Measurements from ENCODE around the gene RFC2.
"Not testable (repeated sequence)": the region's sequence is repeated elsewhere in the genome, so short reads cannot be mapped to it uniquely, and the experiment has no call there.

Gene RFC2

GRCh38 chr7:74283858-74284447, 29.8 kb upstream of the RFC2 start:
- DNase-seq (ENCODE audit: low read depth in 2 of 2, low spot score in 1 of 2): no peak

DNA sequence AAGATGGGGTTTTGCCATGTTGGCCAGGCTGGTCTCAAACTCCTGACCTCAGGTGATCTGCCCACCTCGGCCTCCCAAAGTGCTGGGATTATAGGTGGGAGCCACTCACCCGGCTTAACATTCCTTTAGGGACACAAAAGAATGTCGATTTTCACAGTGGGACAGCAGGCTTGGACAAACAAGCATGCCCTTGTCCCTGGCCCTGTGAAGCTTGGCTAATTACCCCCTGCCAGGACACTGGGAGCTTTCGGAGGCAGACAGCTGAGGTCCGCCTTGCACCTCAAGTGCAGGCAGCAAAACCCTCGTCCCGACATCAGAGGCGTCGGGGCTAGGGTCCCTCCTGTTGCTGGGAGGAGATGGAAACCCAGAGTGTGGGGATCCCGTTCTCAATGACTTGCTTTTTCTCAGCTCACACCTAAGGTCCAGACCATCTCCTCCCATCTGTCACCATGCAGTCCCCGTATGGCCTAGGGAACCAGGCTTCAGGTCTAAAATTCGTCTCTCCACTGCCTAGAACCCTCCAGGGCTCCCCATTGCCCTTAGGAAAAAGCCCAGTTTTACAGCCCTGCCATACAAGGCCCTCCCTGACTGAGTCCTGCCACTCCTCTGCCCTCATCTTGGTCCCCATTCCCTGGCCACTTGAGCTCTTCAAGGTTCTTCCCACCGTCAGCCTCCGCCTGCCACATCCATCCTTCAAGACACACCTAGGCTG, 28.7 kb upstream of the RFC2 start:
- no peak for DNase-seq (ENCODE audit: low read depth in 2 of 2, low spot score in 1 of 2)

DNA sequence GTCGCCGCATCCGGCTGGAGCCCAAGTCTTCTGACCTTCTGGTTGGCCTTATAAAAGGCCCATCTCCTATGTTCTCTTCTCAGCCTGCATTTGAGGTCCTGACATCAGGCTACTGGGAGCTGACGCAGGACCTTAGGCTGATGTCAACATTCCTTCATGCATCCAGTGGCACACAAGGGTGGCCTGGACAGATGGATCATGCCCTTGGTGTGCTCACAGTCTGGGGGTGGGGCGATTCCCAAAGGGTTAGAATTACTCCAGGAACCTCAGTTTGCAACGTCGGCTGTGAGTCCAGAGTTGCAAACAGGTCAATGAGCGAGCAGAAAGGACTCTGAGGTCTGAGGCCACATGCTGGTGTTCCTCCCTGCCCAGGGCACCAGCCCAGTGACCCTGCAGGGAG, 26.8 kb upstream of the RFC2 start:
- DNase-seq (ENCODE audit: low read depth in 2 of 2, low spot score in 1 of 2): no peak

DNA sequence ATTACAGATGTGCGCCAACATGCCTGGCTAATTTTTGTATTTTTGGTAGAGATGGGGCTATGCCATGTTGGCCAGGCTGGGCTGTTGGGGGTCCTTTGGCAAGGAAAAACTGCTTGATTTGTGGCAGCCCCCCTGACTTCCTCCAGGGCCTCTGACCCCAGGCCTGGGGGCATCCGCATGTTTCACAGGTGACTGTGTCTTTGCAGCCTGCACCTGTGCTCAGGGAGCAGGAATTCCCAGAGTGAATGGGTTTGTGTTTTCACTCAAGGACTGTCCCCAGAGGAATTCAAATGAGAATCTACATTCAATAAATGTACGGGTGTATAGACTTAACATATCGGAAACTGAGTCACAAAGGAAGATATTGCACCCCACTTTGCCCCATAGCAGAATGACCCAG, 23.4 kb upstream of the RFC2 start:
- DNase-seq (ENCODE audit: low read depth in 2 of 2, low spot score in 1 of 2): no peak

- no peak for DNase-seq (ENCODE audit: low read depth in 2 of 2, low spot score in 1 of 2)
These were observed 21.2 kb upstream of the RFC2 start for GRCh38 chr7:74275401-74275881.

DNA sequence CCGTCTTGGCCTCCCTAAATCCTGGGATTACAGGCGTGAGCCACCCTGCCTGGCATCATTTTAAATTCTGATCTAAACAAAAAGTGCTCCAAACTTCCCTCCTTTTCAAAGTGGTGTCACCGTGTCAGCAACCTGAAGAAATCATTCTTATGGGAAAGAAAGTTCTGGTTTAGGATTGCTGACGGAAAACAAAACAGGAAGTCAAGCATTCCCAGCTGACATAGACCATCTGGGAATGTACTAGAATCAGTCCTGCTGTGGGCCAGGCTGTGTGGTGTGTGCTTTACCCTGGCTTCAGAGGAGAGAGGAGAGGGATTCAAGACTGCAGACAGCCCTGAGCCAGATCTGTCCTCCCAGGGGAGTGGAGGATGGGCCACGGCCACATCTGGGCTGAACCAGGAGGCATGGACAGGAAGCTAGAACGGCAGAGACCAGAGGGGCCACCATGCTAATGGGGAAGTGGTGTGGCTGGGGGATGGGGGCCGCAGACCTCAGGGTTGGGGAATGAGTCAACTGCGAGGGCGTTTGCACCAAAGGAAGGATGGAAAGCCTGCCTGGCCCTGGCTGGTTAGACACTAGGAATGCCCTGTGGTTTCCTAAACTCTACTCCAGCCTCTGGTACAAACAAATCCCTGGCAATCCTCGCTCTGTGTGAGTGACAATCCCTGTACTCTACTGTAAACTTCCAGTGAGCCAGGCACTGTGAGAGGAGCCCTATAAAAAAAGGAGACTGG, 18.3 kb upstream of the RFC2 start:
- DNase-seq (ENCODE audit: low read depth in 2 of 2, low spot score in 1 of 2): no peak

GRCh38 chr7:74271742-74272141, 17.5 kb upstream of the RFC2 start:
- DNase-seq (ENCODE audit: low read depth in 2 of 2, low spot score in 1 of 2): no peak

DNA sequence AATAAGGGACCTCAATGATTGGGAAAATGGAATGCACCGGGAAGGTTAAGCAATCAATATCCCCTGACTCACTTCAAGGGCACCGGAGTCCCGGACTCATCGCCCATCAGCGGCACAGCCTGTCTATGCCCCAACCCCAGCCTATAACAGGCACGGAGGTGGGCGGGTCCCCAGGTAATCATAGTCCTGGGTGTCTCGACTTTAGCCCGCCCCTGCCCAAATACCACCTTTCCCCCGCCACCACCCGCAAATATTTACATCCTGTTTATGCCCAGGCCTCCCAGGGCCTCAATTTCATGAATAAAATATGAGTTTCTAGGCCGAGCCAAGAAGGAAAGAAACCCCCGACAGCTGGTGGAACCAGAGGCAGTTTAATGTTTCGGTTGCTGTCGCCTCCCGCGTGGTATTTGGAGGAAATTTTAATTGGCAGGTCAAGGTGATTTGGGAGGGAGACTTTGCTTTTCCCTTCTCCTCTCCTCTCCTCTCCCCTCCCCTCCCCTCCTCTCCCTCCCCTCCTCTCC, 15.6 kb upstream of the RFC2 start:
- DNase-seq (ENCODE audit: low read depth in 2 of 2, low spot score in 1 of 2): peak in 1 of 2 donors; percentile 29

DNA sequence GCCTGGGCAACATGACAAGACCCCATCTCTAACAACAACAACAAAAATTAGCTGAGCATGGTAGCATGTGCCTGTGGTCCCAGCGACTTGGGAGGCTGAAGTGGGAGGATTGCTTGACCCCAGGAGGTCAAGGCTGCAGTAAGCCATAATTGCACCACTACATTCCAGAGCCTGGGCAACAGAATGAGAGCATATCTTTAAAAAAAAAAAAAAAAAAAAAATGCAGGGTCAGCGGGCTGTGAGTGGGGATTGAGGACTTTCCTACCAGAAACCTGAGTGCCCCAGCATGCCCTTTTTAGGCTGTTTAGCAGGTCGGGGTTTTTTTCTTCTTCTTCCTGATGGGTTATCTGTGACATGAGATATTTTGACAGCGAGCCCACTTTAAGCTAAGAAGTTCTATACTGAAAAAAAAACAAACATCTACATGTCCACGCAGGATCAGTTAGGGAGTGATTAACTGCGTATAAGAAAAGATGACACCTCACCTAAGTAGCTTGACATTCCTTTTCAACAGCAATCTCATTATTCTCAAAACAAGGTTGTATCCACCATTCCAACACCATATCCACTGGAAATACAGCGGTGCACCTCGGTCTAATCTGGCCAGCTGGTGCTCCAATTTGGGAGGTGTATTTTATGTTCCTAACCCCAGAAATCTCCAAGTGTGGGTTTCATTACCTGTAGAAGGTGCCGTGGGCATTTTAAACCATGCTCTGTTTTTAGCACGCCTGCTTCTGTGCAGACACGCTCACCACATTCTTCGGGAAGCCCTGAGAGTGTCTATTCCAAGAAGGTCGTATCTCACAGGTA, 13.8 kb upstream of the RFC2 start:
- no peak for DNase-seq (ENCODE audit: low read depth in 2 of 2, low spot score in 1 of 2)

- DNase-seq (ENCODE audit: low read depth in 2 of 2, low spot score in 1 of 2): no peak
These were observed 12.2 kb upstream of the RFC2 start for GRCh38 chr7:74266191-74266963.

DNA sequence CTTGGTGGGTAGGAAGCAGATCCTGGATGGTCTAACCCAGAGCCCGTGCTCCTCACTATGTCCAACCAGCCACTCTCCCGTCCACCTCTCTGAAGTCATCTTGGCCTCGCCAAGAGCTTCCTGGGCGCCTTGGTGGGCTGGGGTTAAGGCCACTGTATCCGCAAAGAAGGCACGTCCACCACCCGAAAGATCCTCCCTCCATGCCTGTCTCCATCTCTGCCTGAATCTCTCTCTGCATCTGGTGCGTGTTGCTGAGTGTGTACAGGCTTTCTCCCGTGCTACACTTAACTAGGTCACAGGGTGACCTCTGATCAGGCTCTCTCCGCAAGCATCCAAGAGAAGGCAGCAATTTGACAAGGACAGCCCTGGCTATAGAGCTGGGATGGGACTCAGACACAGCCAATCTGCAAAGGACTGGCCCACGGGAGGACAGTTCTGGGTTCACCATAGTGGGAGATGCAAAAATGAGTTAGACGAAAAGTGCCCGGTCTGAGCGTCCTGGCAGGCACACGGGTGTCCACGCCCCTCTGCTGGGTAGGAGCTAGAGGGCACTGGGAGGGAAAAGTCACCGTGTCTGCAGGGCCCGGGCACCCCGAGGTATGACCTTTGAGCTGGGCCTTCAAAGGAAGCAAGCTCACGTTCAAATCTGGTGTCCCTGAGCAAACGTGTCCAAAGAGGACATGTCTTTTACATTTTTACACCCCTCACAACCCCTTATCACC, 9.4 kb upstream of the RFC2 start:
- no peak for DNase-seq (ENCODE audit: low read depth in 2 of 2, low spot score in 1 of 2)

GRCh38 chr7:74262639-74263398, 8.6 kb upstream of the RFC2 start:
- DNase-seq (ENCODE audit: low read depth in 2 of 2, low spot score in 1 of 2): no peak

DNA sequence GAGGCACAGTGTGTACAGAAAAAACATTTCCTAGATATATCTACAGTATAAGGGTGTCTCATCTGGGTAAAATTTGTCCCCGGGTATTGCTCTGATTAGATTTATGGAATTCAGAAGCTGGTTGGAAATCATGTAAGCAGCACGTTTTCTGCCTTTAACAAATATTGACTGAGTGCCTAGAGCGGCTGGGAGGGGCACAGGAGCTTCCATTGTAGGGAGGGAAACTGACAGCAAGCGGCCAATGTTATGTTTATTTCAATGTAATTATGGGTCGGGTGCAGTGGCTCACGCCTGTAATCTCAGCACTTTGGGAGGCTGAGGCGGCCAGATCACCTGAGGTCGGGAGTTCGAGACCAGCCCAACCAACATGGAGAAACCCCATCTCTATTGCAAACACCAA, 4.4 kb upstream of the RFC2 start:
- no peak for DNase-seq (ENCODE audit: low read depth in 2 of 2, low spot score in 1 of 2)

- DNase-seq (ENCODE audit: low read depth in 2 of 2, low spot score in 1 of 2): no peak
These were observed 2.6 kb upstream of the RFC2 start for GRCh38 chr7:74256491-74257408.

DNA sequence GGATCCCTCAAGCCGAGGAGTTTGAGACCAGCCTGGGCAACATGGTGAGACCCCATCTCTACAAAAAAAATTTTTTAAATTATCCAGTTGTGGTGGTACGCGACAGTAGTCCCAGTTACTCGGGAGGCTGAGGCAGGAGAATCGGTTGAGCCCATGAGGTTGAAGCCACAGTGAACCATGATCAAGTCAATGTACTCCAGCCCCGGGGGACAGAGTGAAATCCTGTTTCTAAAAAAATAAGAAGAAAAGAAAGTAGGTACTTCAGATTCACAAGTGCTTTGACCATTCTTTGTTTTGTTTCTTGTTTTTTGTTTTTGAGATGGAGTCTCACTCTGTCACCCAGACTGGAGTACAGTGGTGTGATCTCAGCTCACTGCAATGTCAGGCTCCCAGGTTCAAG, 1.3 kb upstream of the RFC2 start:
- not testable (repeated sequence) for DNase-seq (ENCODE audit: low read depth in 2 of 2, low spot score in 1 of 2)

GRCh38 chr7:74254858-74255379, 720 bp upstream of the RFC2 start:
- no peak for DNase-seq (ENCODE audit: low read depth in 2 of 2, low spot score in 1 of 2)

DNA sequence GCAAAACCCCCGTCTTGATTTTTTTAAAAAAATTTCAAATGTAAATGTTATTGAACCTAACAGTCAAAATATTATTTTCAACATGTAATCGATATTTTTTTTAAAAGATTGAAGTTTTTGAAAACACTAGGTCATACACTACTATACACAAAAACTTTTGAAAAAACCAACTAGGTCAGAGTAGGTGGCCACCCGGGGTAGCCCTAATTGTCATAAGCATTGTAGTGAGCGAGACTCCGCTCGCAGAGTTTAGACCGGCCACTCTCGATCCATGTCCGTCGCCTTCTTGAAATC, 417 bp downstream of the RFC2 start:
- no peak for DNase-seq (ENCODE audit: low read depth in 2 of 2, low spot score in 1 of 2)

DNA sequence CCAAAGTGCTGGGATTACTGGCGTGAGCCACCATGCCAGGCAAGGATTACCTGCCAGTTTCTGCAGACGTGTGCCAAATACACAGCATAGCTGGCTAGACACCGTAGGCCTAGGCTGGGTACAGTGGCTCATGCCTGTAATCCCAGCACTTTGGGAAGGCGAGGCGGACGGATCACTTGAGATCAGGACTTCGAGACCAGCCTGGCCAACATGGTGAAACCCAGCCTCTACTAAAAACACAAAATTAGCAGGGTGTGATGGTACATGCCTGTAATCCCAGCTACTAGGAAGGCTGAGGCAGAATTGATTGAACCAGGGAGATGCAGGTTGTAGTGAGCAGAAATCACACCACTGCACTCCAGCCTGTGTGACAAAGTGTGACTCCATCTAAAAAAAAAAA, 868 bp downstream of the RFC2 start:
- DNase-seq (ENCODE audit: low read depth in 2 of 2, low spot score in 1 of 2): no peak

Measured in stimulated activated CD8-positive, alpha-beta memory T cell treated with anti-CD3 and anti-CD28 coated beads, Interleukin-4, amount 100 ng/mL, for 4 hours (primary cell).